Activated CD8-positive, alpha-beta T cell treated with anti-CD3 and anti-CD28 coated beads for 36 hours (primary cell): ENCODE data around the gene MRPS10. TPM values are rescaled to one million over a fixed set of nuclear protein-coding genes. Genes with fewer than 3 reads are reported as not detected.

Experiments used
- ATAC-seq: fragments of 200-7000 bp; cut with Tn5 transposase; one replicate; pipeline ENCODE4 v1.10.0; 2021; ENCODE audit warnings: mild to moderate bottlenecking, moderate library complexity
- CTCF ChIA-PET: fragments of 350-600 bp; sonication (Branson Sonifier 250); formaldehyde crosslinking; loops from one replicate; lab custom pipeline; 2021; ENCODE audit warnings: antibody characterized with exemption; lab: Charles Lee
- POLR2A ChIA-PET: fragments of 350-600 bp; sonication (Branson Sonifier 250); formaldehyde crosslinking; loops from one replicate; lab custom pipeline; 2021; ENCODE audit warnings: antibody characterized with exemption; lab: Charles Lee
- DNase-seq: peaks from one replicate; pipeline ENCODE4 v3.0.0-alpha.2; 2020
- H3K27ac Mint-ChIP-seq: one replicate; pipeline ENCODE4 v1.8.0; 2021; ENCODE audit warnings: mild to moderate bottlenecking, mixed read lengths
- H3K27me3 Mint-ChIP-seq: one replicate; pipeline ENCODE4 v1.8.0; 2021; ENCODE audit warnings: mixed read lengths
- H3K36me3 Mint-ChIP-seq: one replicate; pipeline ENCODE4 v1.8.0; 2021; ENCODE audit warnings: low read depth, mixed read lengths
- H3K4me1 Mint-ChIP-seq: one replicate; pipeline ENCODE4 v1.8.0; 2021; ENCODE audit warnings: low read depth, mixed read lengths
- H3K4me3 Mint-ChIP-seq: one replicate; pipeline ENCODE4 v1.8.0; 2021; ENCODE audit warnings: mild to moderate bottlenecking, moderate library complexity, mixed read lengths
- H3K9me3 Mint-ChIP-seq: one replicate; pipeline ENCODE4 v1.8.0; 2021; ENCODE audit warnings: mixed read lengths
- CTCF ChIP-seq: fragments of 200-600 bp; IDR thresholded peaks from one replicate; pipeline ENCODE4 v1.8.0; 2022; ENCODE audit warnings: antibody characterized with exemption, mild to moderate bottlenecking
- intact Hi-C: fragments of 100-400 bp; cut with micrococcal nuclease; formaldehyde crosslinking; loops from one replicate; pipeline ENCODE4 v1.10.0; 2022
- total RNA-seq, 2 experiments: library from RNA; stranded (reverse); gene quantifications; one replicate each; pipeline ENCODE4 v1.2.3, GENCODE V29; 2021

MRPS10 gene
- total RNA-seq, 2 experiments from 2014 or later = 36.7 to 38.9 TPM

- TF ChIP-seq CTCF = no peak
- POLR2A ChIA-PET = interaction anchor here (1.4 kb wide), 1 partner anchor 14 kb away, joined by 5 read pairs; no protein-coding TSS in a partner anchor
- DNase-seq (no peak), ATAC-seq (no peak)
- Mint-ChIP-seq H3K27ac (no peak overlapping the region), H3K4me3 (no peak overlapping the region), H3K36me3 (no peaks in the 10 kb centered on the region), H3K27me3 (peaks cover 1% of the 10 kb centered on the region), H3K4me1 (no peaks in the 10 kb centered on the region), H3K9me3 (no peaks in the 10 kb centered on the region)
- CTCF ChIA-PET = interaction anchor here (0.8 to 4.9 kb wide), 10 partner anchors 9 to 383 kb away, joined by 3 to 31 read pairs (median 4); no protein-coding TSS in a partner anchor
- intact Hi-C loops = no loop called here
Observed at GRCh38 chr6:42165016-42165415, 52.6 kb downstream of the MRPS10 start.

- no peak overlapping the region for H3K4me3 Mint-ChIP-seq
- ChIA-PET POLR2A (no interaction called here), CTCF (interaction anchor here (1.0 to 4.9 kb wide), 3 partner anchors 26 to 384 kb away, joined by 3 to 31 read pairs (median 6); no protein-coding TSS in a partner anchor)
- DNase-seq = no peak
- H3K36me3 Mint-ChIP-seq = no peaks in the 10 kb centered on the region
- no peak for TF ChIP-seq CTCF
- intact Hi-C loops = no loop called here
- peaks cover 1% of the 10 kb centered on the region for H3K27me3 Mint-ChIP-seq
- H3K27ac Mint-ChIP-seq = no peak overlapping the region
- no peak for ATAC-seq
- no peaks in the 10 kb centered on the region for H3K9me3 Mint-ChIP-seq
- H3K4me1 Mint-ChIP-seq = no peaks in the 10 kb centered on the region
Observed at GRCh38 chr6:42163981-42164380, 53.7 kb downstream of the MRPS10 start.

- peaks cover 1% of the 10 kb centered on the region for H3K27me3 Mint-ChIP-seq
- H3K4me1 Mint-ChIP-seq = no peaks in the 10 kb centered on the region
- CTCF ChIA-PET = interaction anchor here (0.8 to 4.9 kb wide), 3 partner anchors 11 to 89 kb away, joined by 3 to 31 read pairs (median 3); no protein-coding TSS in a partner anchor
- H3K9me3 Mint-ChIP-seq = no peaks in the 10 kb centered on the region
- H3K36me3 Mint-ChIP-seq = no peaks in the 10 kb centered on the region
- H3K27ac Mint-ChIP-seq = no peak overlapping the region
- POLR2A ChIA-PET = no interaction called here
- no peak overlapping the region for H3K4me3 Mint-ChIP-seq
- intact Hi-C loops = no loop called here
- ATAC-seq (no peak), DNase-seq (no peak)
- no peak for TF ChIP-seq CTCF
Observed at GRCh38 chr6:42162812-42163211, 54.8 kb downstream of the MRPS10 start.

GRCh38 chr6:42162384-42162783 is 55.3 kb downstream of the MRPS10 start:
- CTCF ChIA-PET = interaction anchor here (0.8 to 4.9 kb wide), 3 partner anchors 11 to 88 kb away, joined by 3 to 31 read pairs (median 3); no protein-coding TSS in a partner anchor

More at GRCh38 chr6:42162384-42162783, 55.3 kb downstream of the MRPS10 start:
- DNase-seq (no peak), ATAC-seq (no peak)
- Mint-ChIP-seq H3K36me3 (no peaks in the 10 kb centered on the region), H3K27ac (no peak overlapping the region), H3K9me3 (no peaks in the 10 kb centered on the region), H3K4me3 (no peak overlapping the region), H3K4me1 (no peaks in the 10 kb centered on the region), H3K27me3 (peaks cover 1% of the 10 kb centered on the region)
- TF ChIP-seq CTCF = no peak
- POLR2A ChIA-PET = interaction anchor here (0.6 kb wide), 1 partner anchor 449 kb away, joined by 3 read pairs; no protein-coding TSS in a partner anchor
- intact Hi-C loops = no loop called here
